Stimulated activated memory B cell treated with anti-CD40 and anti-IgM and Interleukin-4, amounts not matched to agents 10 μg/mL and 1 μg/mL and 100 μg/mL, for 72 hours (primary cell): Measurements from ENCODE around the gene TPRX1.

Experiments
- ATAC-seq: fragments of 150-1000 bp; cut with Tn5 transposase; 2 replicates; pipeline ENCODE4 v1.10.0; 2021
- H3K27ac Mint-ChIP-seq: one replicate; pipeline ENCODE4 v1.8.0; 2022; ENCODE audit warnings: mild to moderate bottlenecking, mixed read lengths
- H3K27me3 Mint-ChIP-seq: one replicate; pipeline ENCODE4 v1.8.0; 2022; ENCODE audit warnings: mixed read lengths
- H3K36me3 Mint-ChIP-seq: one replicate; pipeline ENCODE4 v1.8.0; 2022; ENCODE audit warnings: mixed read lengths
- H3K4me1 Mint-ChIP-seq: one replicate; pipeline ENCODE4 v1.8.0; 2022; ENCODE audit warnings: mixed read lengths
- H3K4me3 Mint-ChIP-seq: one replicate; pipeline ENCODE4 v1.8.0; 2022; ENCODE audit warnings: mild to moderate bottlenecking, moderate library complexity, mixed read lengths
- H3K9me3 Mint-ChIP-seq: one replicate; pipeline ENCODE4 v1.8.0; 2022; ENCODE audit warnings: mixed read lengths

TPRX1 gene

DNA sequence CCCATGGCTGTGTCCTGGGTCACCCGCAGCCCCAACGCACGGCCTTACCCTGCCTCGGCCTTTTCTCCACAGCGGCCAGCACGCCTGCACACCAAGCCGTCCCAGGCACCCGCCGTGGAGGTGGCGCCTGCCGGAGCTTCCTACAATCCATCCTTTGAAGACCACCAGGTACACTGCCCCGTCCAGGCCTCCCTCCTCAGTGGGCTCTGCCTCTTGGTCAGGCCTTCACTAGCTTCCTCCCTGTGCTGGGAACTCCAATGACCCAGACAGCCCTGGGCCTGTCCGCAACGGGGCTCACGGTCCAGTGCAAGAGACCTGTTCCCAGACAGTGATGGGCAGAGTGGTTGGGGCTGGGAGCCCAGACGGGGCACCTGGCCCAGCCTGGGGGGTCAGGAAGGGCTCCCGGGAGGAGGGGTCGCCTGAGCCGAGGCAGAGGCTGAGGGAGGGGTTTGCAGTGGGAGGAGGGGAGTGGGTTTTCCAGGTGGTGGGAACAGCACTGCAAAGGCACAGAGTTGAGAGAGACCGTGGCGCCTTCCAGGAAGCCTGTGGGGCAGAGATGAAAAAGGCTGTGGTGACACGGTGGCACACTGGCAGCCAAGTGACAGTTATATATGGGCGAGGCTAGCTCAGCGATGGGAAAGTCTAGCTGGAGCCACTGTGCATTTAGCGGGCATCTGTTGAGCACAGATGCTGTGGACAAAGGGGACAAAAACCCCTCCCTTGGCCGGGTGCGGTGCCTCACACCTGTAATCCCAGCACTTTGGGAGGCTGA, 51.7 kb downstream of the TPRX1 start:
- no peak overlapping the region for H3K4me3 Mint-ChIP-seq

More for the DNA sequence above, 51.7 kb downstream of the TPRX1 start:
- peaks cover 84% of the 10 kb centered on the region for H3K36me3 Mint-ChIP-seq
- no peaks in the 10 kb centered on the region for H3K27me3 Mint-ChIP-seq
- no peak overlapping the region for H3K27ac Mint-ChIP-seq
- H3K4me1 Mint-ChIP-seq, result peaks cover 22% of the 10 kb centered on the region
- peaks cover 3% of the 10 kb centered on the region for H3K9me3 Mint-ChIP-seq
- ATAC-seq, result no peak
